Superior temporal gyrus (tissue), 1 donor: ENCODE results near the gene YY2.
"Not testable (repeated sequence)": the region's sequence is repeated elsewhere in the genome, so short reads cannot be mapped to it uniquely, and the experiment has no call there.

ENCODE experiments used
- DNase-seq: peaks from one replicate; pipeline ENCODE4 v3.0.0-alpha.2; 2016; ENCODE audit errors: extremely low spot score

Gene YY2

DNA sequence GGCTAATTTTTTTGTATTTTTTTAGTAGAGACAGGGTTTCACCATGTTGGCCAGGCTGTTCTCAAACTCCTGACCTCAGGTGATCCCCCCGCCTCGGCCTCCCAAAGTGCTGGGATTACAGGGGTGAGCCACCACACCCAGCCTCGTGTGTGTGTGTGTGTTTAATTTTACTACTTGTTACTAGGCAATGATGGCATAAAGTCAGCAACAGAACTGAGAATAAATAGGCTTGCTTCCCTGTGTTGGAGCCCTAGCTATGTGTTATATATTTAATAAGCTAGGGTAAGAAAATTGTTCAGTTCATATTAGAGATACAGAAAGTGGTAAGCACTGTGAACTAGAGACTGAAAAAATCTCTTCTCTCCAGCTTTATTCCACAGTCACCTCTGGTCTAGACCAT, 18.4 kb downstream of the YY2 start:
- not testable (repeated sequence) for DNase-seq

DNA sequence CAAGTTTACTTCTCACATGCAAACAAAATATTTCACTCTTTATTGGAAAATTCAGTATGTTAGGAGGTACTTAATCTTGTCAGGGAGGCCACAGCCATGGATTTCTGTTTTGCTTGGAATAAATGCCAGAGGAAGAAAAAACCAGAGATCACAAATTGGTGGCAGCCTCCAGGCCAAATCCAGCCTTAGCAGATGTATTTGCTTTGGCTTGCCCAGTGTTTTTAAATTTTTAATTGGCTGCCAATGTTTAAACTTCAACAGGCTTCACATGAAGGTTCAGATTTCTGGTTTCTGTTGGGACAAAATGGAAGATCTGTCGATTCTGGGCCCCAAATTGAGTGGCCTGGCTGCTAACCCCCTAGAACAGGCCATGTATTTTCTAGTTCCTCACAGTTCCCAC, 19.2 kb downstream of the YY2 start:
- no peak for DNase-seq

DNA sequence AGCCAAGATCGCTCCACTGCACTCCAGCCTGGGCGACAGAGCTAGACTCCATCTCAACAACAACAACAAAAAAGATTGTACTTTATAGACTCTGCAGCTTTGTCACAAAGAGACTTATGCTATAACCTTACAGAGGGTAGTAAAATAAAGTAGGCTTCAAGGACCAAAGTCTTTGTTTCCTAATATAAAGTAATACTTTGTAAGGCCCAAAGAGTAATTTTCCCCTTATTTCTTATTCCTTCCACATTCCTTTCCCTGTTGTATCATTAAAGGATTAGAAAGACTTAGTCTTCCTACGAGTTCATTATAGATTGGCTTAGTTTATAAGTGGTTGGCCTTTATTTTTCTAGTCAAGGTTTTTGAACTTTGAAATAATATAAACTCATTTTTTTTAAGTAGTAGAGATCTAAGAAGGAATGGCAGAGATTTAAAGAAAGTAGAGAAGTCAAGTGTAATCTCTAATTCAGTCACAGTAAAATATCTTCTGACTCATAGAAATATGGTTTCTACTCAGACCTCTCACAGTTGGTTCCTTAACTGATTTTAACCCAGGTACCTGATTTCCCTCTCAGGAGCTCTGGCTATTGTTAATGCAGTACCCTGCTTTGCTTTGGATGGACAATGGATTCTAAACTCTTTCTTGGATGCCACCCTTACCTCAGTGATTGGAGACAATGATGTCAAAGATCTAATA, 26.2 kb downstream of the YY2 start:
- DNase-seq, result no peak

DNA sequence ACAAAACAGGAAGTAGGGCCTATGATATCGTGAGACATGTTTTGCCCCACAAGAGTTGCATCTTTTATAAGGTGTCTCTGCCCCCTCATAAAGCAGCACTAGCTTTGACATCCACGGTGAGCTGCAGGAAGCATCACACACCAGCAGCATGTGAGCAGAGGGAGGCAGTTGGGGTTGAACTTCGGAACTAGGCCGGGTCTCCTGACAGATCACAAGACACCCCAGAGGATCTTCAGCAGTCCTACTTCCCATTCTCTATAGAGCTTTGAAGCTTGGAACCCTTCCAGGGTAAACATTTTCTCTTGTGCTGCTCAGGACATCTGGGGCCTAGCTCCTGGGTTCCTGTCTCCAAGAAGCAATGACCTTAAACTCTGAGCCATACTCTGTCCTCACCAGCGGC, 27.5 kb downstream of the YY2 start:
- no peak for DNase-seq

DNA sequence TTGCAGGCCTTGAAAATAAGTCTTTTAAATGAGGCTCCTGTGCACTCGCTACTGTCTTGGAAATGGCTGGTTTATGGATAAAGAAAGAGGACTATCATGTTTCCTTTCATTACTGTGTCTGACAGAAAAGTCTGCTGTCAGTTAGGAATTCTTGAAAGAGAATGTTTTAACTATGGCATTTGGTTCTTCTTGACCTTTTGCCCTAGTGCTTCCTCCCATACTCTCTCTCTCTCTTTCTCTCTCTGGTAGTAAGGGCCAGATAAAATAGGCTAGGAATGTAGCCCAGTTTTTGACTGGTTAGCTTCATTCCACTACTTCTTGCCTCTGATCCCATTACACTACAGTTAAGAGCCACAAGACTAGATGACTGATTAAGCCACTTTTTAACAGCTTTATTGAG, 29.8 kb downstream of the YY2 start:
- no peak for DNase-seq

DNA sequence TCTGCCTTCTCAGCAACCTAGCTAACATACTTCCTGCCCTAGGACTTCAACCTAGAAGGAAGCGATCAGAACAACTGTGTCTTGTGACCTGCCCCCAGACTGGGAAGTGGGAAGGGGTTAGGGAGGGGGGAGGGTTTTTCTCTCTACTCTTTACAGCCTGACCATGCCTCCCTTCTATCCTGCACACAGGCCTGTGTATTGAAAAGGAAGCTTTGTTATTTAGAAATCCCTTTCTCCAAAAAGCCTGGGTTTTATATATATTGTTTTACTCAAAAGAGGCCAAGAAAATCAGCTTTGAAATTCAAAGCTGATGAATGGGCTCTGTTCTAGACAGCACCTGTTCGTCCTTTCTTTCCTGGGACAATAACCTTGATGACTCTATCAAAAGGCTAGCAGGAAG, 49.5 kb downstream of the YY2 start:
- DNase-seq, result no peak

DNA sequence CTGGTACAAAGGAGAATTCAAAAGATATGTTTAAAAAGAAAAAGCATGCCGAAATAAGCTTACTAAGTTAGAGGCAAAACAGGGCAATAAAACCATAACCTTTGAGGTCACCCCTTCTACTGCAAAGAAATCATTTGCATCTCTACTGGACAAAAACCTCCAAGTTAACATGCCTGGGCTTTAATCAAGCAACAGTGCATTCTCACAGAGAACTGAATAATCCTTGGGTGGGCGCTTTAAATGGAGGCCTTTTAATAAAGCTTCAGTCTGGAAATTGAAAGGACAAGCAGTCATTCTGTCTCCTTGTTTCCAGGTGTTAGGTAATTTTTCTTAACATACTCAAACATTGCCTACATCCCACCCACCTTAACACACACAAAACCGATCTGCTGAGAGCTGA, 50.2 kb downstream of the YY2 start:
- no peak for DNase-seq

DNA sequence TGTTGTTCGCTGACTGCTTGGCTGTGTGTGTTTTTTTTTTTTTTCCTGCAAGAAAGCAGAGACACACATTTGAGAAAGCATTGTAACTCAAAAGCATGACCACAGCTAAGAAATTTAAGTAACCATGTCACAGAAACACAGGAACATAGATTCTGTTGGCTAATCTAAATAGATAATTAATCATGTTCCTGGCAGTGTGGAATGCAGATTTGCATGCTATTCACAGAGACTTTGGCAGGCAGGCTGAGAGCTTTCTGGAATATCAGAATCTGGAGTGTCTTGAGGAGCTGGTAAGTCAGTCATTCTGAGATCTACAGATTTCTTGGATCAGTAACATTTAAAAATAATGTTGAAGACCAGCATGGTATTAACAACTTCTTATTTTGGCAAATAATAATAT, 51.5 kb downstream of the YY2 start:
- DNase-seq, result no peak
